GM12878 (cell line): ENCODE results near the gene LDB2.

Source experiments
- POU2F2 ChIP-seq: IDR thresholded peaks from 3 replicates; pipeline ENCODE4 v1.6.1; 2011; ENCODE audit warnings: low read depth, mild to moderate bottlenecking, low read length, borderline replicate concordance
- TCF12 ChIP-seq: IDR thresholded peaks from 2 replicates; pipeline ENCODE4 v1.6.1; 2011; ENCODE audit warnings: low read depth, mild to moderate bottlenecking, low read length

DNA sequence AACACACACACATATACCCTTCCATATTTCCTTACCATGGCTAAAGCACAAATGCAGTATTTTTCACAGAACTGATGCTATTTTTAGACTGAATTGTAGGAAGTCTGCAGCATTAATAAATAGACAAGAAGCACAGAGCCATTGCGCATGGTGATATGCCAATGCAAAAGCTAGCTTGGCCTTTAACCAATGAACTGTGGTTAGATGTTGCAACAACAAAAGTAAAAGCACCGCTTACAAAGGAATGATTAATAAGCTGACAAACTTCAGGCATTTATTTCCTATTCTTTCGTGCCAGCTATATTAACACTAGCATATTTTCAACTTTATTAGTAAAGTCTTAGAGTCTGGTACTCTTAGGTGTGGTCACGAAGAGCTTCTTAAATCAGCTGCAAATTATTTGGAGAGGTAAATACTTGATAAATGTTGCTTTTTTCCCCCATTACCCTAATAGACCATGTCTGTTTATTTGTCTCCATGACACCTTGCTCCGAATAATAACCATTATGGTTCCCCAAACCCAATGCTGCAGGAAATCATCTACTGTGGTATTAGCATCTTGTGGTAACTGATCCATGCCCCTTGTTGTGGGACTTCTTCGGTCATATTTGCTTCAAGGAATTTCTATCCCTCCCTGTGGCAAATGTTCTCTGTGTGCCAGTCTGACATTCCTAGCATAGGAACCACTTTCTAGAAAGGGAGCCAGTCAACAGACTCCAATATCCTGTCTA is 366.0 kb downstream of the LDB2 start:
- no peak for TF ChIP-seq POU2F2
- TF ChIP-seq TCF12 = no peak
